HG02840 (cell line): ENCODE measurements around the gene SAA2.
"Not testable (repeated sequence)": the region's sequence is repeated elsewhere in the genome, so short reads cannot be mapped to it uniquely, and the experiment has no call there.

ENCODE experiments used
- ATAC-seq: cut with Tn5 transposase; IDR thresholded peaks from one replicate; pipeline ENCODE4 v1.9.1; 2021; ENCODE audit warnings: mild to moderate bottlenecking, moderate library complexity, moderate number of reproducible peaks; ENCODE audit not compliant: unreplicated experiment, low FRiP score

SAA2 gene

DNA sequence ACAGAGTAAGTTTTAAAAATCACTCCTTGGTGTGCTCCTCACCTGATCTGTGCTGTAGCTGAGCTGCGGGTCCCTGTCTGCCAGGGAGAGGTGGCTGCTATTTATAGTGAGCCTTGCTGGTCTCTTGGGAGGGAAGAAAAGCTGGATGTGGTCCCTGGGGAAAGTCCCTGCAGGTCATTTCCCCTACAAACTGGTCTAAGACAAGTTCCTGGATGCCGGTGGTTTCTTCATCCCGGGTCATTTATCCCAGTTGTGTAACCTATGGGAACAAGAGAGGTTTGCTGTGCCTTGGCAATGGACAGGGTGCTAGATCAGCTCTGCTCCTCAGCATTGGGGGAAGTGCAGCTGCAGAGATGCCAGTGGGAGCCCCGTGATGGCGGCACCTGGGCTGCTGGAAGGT lies at the start of gene SAA2:
Gene SAA2 (minus strand): TSS at position 108 of the 400 bp plus-strand sequence. CDS start 657 bp downstream, outside the sequence.
- no peak for ATAC-seq

DNA sequence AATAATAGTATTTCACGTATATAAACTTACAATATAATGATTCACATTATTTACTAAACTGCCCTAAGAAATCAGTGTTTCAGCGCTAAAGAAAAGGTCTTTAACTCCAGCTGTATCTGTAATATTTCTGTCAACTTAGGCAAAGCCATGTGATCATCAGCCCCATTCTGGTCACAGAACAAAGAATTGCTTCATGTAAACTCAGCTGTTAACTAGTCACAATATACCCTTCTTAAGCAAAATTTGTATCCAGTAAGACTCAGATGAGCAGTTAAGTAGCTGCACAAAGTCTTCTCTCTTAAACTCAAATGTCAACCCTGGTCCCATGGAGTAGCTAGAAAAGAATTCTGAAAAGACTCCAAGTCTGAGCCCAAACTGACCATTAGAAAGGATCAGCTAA lies 46.8 kb upstream of the SAA2 start:
- no peak for ATAC-seq

DNA sequence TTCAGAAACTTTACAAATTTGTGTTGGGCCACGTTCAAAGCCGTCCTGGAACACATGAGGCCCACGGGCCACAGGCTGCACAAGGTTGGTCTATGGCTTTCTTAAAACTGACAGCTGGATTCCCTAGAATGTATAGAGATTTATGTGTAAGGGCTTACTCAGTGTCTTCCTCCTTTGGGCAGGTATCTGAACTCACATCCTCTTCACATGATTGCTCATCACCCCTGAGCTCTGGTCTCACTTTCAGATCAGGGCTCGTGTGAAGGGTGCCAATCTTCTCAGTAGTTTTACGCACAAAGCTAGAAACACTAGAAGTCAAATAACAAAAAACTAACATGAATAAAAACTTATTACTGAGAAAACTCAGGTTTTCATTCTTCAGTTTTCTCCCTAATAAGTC lies 46.4 kb upstream of the SAA2 start:
- ATAC-seq = no peak

DNA sequence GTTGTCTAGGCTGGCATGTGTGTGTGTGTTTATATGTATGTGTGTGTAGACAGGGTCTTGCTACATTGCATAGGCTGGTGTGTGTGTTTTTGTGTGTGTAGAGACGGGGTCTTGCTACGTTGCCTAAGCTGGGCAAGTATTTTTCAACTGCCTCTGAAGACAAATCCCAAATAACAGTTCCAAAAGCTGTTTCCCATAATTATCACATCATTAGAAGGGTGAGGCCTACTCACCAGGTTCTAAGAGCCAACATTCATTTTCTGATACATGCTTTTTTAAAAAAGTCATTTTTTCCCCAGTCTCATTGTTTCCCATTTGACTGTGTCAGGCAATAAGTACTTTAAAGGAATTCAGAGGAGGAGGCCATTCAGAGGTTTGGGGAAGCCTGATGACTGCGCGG lies 40.4 kb upstream of the SAA2 start:
- no peak for ATAC-seq

DNA sequence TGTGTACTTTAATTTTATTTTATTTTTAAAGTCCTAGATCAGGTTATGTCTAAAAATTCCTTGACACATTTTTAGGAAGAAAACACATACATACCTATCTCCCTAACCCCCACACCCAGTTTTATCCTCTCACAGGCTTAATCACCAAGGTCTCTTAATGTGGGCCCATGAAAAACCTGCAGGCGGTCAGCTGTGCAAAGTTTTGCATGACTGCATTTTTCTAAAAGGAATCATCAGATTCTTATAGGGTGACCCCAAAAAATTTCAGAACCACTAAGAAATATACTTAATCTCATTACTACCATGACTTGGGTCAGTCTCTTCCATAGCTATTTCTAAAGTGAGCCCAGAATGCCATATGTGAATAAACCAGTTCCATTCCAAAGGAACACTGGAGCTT lies 37.4 kb upstream of the SAA2 start:
- ATAC-seq = no peak

DNA sequence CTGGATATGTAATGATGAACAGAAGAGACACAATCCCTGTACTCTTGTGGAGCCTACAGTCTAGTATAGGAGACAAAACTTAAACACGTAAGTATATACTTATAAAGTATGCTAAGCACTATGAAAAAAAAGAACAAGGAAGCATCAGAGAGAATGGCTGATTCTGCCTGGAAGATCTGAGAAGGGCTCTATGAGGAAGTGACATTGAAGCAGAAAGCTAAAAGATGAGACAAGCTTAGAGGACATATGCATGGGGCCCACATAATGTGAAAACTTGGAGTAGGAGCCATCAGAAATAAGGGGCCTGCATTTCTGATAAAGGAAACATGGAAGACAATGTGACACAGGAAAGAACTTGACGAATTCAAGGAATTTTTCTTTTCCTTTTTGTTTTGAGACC lies 34.2 kb upstream of the SAA2 start:
- ATAC-seq = no peak

DNA sequence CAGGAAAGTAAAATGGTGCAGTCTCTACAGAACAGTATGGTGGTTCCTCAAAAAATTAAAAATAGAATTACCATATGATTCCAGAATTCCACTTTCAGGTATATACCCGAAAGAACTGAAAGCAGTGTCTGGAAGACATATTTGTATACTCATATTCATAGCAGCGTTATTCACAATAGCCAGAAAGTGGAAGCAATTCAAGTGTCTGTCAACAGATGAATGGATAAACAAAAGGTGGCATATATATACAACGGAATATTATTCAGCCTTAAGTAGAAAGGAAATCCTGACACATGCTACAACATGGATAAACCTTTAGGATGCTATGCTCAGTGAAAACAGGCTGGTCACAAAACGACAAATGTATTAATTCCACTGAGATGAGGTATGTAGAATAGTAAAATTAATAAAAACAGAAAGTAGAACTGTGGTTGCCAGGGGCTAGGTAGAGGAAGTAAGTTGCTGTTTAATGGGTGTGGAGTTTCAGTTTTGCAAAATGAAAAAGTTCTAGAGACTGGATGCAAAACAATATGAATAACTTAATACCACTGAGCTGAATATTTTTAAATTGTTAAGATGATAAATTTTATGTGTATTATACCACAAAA lies 32.1 kb upstream of the SAA2 start:
- ATAC-seq = peak; percentile 81

DNA sequence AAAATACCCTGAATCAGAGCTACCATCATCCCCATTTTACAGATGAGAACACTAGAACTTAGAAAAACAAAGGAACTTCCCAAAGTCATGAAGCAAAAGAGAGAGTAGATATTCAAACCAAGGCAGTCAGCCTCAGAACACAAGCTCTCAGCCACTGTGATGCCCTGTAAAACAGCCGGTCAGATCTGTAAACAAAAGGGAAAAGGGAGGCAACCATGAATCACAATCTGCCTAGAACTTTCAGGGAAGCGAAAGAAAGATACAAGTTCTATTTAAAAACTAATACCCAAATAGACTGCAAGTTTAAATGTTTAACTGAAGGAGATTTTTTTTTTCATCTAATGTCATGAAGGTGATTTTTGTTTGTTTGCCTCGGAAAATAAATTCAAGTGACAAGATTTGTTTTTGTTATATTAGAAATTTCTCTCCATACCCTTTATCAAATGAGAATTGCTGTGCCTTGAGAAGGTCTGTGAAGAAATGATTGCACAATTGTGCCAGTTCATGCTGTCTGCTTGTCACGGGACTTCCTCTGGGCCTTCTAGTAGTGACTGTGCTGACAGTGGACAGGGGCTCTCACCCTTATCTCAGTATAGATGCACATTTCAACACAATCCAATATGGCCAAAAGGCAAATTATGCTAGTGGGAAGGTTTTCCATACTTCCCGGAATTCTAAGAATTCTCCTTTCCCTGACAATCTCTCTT lies 29.2 kb upstream of the SAA2 start:
- no peak for ATAC-seq

DNA sequence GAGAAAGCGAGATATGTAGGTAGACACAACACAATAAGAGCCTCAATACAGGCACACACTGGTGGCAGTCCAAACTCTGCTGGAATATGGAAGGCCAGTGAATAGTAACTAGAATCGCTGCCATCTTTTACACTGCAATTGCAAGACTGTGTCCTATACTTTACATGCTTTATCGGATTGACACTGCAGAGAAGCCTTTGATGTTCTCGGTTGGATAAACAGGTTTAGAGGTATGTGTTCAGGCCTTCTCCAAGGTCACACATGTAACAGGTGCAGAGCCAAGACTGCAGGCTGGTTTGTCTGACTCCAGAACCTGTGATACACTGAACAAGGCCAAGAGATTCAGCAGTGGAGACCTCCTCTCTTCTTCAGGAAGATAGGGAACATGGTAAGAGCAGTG lies 22.7 kb upstream of the SAA2 start:
- no peak for ATAC-seq

DNA sequence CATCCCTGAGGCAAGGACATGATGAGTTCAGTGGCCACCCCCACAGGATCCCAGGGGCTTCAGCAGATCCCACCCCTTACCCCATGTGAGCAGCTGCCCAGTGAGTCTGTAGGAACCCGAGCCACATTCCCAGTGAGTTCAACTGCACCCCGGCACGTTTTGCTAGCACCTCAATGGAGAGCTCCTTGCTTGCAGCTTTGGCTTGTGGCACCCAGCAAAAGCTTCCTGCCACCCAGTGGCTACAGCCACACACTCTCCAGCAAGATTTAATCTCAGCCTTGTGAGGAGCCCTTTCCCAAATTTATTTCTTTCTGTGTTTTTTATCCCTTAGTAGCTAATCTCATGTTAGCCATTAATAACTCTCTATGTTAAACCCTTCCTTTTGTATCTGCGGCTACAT lies 21.6 kb upstream of the SAA2 start:
- no peak for ATAC-seq

DNA sequence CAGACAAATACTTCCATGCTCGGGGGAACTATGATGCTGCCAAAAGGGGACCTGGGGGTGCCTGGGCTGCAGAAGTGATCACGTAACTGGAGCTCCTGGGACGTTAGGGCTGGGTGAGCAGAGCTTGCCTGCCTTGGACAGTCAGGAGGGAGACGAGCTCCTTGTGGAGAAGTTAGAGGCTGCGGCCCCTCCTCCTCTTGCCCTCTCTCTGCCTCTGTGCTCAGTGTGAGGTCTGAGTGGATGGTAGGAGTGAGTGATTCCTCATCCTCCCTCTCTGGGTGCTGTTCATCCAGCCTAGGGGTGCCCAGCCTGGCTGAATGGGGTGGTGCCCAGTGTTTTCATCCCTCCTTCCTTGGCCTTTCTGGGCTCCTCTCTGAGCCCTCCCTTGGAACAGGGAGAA lies 20.8 kb upstream of the SAA2 start:
- not testable (repeated sequence) for ATAC-seq

DNA sequence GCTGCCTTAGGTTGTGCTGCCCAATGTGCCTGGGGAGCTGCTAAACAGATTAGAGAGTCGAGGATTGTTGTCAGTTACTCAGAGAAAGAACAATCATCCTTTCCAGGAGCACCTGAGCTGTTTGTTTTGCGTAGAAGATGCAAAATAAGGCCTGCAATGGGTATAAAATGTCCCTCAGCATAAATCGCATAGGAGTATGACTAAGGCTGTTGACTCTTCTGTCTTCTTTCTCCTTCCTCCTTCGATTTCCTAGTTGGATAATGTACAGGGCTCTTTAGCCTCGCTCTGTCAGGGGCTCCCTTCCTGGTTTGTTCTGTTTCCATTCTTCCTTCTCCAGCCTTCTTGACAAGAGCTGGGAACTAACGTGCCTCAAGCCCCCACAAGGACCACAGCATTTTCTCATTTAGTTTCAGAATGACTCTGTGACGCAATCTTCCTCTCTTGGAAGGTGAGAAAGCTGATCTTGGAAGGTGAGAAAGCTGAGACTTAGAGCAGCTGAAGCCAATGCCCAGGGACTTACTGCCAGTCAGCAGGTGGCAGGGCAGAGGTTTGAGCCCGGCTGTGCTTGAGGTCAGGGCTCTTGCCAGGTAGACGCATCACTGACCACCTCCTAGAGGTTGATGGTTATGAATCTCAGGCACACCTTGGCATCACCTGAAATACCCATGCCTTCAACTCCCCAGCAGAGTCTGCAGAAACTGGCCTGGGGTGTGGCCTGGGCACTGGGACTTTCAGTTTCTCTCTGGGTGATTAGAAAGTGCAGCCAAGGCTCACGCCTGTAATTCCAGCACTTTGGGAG lies 19.1 kb upstream of the SAA2 start:
- ATAC-seq = not testable (repeated sequence)

DNA sequence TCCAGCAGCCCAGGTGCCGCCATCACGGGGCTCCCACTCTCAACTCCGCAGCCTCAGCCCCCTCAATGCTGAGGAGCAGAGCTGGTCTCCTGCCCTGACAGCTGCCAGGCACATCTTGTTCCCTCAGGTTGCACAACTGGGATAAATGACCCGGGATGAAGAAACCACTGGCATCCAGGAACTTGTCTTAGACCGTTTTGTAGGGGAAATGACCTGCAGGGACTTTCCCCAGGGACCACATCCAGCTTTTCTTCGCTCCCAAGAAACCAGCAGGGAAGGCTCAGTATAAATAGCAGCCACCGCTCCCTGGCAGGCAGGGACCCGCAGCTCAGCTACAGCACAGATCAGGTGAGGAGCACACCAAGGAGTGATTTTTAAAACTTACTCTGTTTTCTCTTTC lies 17.5 kb upstream of the SAA2 start, which contains the start of gene SAA1:
Gene SAA1 (plus strand): TSS at position 316 of the 400 bp plus-strand sequence. CDS start 624 bp downstream, outside the sequence.
- no peak for ATAC-seq

DNA sequence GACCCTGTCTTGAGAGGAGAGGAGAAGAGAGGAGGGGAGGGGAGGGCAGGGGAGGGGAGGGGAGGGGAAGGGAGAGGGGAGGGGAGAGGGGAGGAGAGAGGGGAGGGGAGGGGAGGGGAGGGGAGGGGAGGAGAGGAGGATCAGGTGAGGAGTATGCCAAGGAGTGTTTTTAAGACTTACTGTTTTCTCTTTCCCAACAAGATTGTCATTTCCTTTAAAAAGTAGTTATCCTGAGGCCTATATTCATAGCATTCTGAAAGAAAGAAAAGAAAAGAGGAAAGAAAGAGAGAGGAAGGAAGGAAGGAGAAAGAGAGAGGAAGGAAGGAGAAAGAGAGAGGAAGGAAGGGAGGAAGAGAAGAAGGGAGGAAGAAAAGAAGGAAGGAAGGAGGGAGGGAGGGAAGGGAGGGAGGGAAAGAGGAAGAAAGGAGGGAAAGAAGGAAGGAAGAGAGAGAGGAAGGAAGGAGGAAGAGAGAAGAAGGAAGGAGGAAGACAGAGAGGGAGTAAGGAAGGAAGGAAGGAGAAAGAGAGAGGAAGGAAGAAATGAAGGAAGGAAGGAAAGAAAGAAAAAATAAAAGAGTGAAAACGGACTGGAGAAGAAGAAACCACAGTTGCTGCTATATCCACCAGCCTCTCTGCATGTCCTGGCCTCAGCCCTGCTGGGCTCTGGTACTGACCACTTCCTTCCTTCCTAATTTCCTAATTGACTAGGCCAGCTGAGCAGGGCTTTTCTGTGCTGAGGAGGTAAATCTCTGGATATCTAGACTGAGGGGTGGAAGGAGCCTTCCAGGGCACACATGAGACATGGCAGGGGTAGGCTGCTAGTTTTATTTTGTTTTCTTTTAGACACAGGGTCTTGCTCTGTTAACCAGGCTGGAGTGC lies 16.4 kb upstream of the SAA2 start:
- no peak for ATAC-seq

DNA sequence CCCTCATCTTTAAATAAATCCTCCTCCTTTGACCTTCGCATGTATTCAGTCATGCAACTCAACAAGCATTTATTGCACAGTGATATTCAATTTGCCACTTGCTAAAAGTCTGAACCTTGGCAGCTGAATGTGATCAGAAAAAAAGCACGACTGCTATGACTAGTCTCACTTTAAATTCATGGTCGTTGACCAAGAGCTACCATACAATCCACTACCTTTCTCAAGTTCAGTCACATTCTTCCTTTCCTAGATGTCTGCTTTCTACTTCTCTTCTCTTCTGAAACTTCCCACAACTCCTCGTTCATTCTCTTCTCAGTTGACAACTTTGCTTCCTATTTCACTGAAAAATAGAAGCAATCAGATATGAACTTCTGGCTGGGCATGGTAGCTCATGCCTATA lies 15.6 kb upstream of the SAA2 start:
- ATAC-seq = no peak

DNA sequence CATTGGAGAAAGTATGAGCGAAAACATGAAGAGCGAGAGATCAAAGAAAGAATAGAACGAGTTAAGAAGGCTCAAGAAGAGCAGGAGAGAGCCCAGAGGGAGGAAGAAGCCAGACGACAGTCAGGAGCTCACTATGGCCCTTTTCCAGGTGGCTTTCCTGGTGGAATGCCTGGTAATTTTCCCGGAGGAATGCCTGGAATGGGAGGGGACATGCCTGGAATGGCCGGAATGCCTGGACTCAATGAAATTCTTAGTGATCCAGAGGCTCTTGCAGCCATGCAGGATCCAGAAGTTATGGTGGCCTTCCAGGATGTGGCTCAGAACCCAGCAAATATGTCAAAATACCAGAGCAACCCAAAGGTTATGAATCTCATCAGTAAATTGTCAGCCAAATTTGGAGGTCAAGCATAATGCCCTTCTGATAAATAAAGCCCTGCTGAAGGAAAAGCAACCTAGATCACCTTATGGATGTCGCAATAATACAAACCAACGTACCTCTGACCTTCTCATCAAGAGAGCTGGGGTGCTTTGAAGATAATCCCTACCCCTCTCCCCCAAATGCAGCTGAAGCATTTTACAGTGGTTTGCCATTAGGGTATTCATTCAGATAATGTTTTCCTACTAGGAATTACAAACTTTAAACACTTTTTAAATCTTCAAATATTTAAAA lies 14.3 kb upstream of the SAA2 start:
- ATAC-seq = not testable (repeated sequence)

DNA sequence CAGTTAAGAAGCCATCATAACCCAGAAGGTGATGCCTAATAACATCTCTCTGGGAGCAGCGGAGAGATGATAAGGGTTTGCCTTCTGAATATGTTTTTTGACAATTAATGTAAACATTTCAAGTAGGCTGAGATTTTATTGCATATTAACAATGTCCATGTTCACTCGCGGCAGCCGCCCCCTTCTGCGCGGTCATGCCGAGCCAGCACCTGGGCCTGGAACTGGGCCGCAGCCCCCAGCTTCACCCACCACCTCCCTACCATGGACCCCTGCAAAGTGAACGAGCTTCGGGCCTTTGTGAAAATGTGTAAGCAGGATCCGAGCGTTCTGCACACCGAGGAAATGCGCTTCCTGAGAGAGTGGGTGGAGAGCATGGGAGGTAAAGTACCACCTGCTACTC lies 13.3 kb upstream of the SAA2 start:
- ATAC-seq = no peak

DNA sequence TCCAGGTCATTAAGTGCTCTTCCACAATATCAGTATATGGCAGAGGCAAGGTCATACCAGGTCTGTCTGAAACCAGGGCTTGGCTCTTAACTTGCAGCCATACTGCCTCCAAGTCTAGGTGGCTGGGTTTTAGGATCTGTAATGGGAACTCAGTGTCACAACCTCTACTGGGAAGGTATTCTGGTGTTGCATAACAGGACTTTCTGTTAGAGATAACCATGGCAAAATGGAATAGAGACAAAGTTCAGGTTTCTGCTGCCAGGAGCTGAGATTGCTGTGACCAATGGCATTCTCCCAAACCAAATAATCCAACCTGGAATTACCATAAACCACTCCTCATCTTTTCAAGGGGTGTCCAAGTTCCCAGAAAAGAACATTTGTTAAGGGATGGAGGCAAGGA lies 10.8 kb upstream of the SAA2 start:
- no peak for ATAC-seq

DNA sequence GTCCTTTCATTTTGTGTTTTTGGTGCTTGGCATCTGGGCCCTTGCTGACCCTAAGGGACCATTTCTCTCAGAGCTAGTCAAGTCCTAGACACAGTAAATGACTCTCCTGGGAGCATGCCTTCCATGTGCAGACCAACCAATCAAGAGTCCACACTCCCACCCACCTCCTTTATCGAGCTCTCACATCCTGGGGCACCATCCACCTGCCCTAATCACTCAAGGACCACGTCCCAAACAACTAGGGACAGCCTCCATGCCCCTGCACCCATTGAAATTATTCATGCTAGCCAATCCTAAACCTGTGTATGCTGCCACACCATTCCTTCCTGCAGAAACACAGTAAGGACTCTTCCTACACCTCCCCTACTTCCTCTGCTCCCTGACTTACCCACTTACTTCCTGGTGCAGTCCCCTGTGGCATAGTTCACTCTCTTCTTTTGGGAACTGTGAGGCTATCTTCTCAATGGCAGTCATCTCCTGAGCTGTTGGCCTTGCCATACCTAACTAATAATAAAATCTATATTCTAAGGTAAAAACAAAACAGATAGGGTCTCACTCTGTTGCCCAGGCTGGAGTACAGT lies 6.4 kb upstream of the SAA2 start:
- no peak for ATAC-seq
